Activated naive CD4-positive, alpha-beta T cell treated with anti-CD3 and anti-CD28 coated beads, Interleukin-2, amount 50 U/mL, for 16 hours (primary cell): ENCODE data around the gene MUC2.

ENCODE experiments used
- DNase-seq: peaks from one replicate; pipeline ENCODE4 v3.0.0-alpha.2; 2020

Gene MUC2

GRCh38 chr11:1073261-1073724 lies 1.4 kb upstream of the MUC2 start:
- DNase-seq = no peak

- no peak for DNase-seq
These were observed 827 bp upstream of the MUC2 start for GRCh38 chr11:1073851-1074243.

GRCh38 chr11:1075341-1075911 lies 752 bp downstream of the MUC2 start:
- no peak for DNase-seq

GRCh38 chr11:1076061-1076665 lies 1.5 kb downstream of the MUC2 start:
- DNase-seq = no peak

GRCh38 chr11:1077033-1077416 lies 2.4 kb downstream of the MUC2 start:
- no peak for DNase-seq

- DNase-seq = peak; percentile 9
These were observed 2.9 kb downstream of the MUC2 start for GRCh38 chr11:1077417-1078119.

GRCh38 chr11:1078191-1078601 lies 3.5 kb downstream of the MUC2 start:
- DNase-seq = no peak

- DNase-seq = peak; percentile 8
These were observed 7.1 kb downstream of the MUC2 start for GRCh38 chr11:1081601-1082311.

GRCh38 chr11:1082346-1082727 lies 7.7 kb downstream of the MUC2 start:
- DNase-seq = no peak

- DNase-seq = peak; percentile 8
These were observed 8.3 kb downstream of the MUC2 start for GRCh38 chr11:1082728-1083620.

- peak; percentile 8 for DNase-seq
These were observed 9.2 kb downstream of the MUC2 start for GRCh38 chr11:1083621-1084551.

GRCh38 chr11:1084561-1085439 lies 10.1 kb downstream of the MUC2 start:
- DNase-seq = no peak

- DNase-seq = no peak
These were observed 10.9 kb downstream of the MUC2 start for GRCh38 chr11:1085440-1086170.

GRCh38 chr11:1086171-1087102 lies 11.8 kb downstream of the MUC2 start:
- DNase-seq = peak; percentile 8

GRCh38 chr11:1087279-1087960 lies 12.7 kb downstream of the MUC2 start:
- no peak for DNase-seq

GRCh38 chr11:1087961-1088926 lies 13.6 kb downstream of the MUC2 start:
- DNase-seq = no peak
